Cardiac muscle cell (in vitro differentiated cells and primary cell): ENCODE measurements around the gene ZNF831. TPM values are rescaled to one million over a fixed set of nuclear protein-coding genes. Genes with fewer than 3 reads are reported as not detected.

ENCODE experiments used
- DNase-seq, 2 donors: peaks; one replicate each; pipeline versions ENCODE4 v3.0.0 to v3.0.0-alpha.2; 2010 to 2017; ENCODE audit warnings: low read depth in 1 of 2, low spot score in 1 of 2
- H3K27ac ChIP-seq: fragments of 200-600 bp; sonication (generic); 2 replicates; pipeline ENCODE4 v1.5.1; 2016
- H3K27me3 ChIP-seq: fragments of 200-600 bp; sonication (generic); 2 replicates; pipeline ENCODE4 v1.6.0; 2016; ENCODE audit warnings: control low read depth
- H3K36me3 ChIP-seq: fragments of 200-600 bp; sonication (generic); 2 replicates; pipeline ENCODE4 v1.5.1; 2016; ENCODE audit warnings: control low read depth
- H3K4me1 ChIP-seq: fragments of 200-600 bp; sonication (generic); 2 replicates; pipeline ENCODE4 v1.8.1; 2017; ENCODE audit warnings: low read depth, mild to moderate bottlenecking, mixed run types
- H3K4me3 ChIP-seq: fragments of 200-600 bp; sonication (generic); 2 replicates; pipeline ENCODE4 v1.5.1; 2016; ENCODE audit warnings: mild to moderate bottlenecking
- H3K9me3 ChIP-seq: fragments of 200-600 bp; sonication (generic); 2 replicates; pipeline ENCODE4 v1.5.1; 2017; ENCODE audit warnings: low read depth, mild to moderate bottlenecking, control low read depth
- CTCF ChIP-seq: IDR thresholded peaks from 2 replicates; pipeline ENCODE4 v1.5.1; 2012; ENCODE audit warnings: low read depth, mild to moderate bottlenecking, low read length
- polyA plus RNA-seq: library from polyadenylated mRNA; unstranded; fragments of >200 nt; fragmentation: Nextera tagmentation; extraction: Ambion mirVana; gene quantifications from 2 replicates; pipeline ENCODE4 v1.2.1, GENCODE V29; 2016
- total RNA-seq: library from RNA; depleted of rRNA; stranded (reverse); fragments of >200 nt; gene quantifications from 2 replicates; pipeline ENCODE4 v1.2.3, GENCODE V29; 2016

The ZNF831 gene
- total and polyA plus RNA-seq, 2 experiments from 2014 or later: not detected

GRCh38 chr20:59149678-59150504 is 13.7 kb upstream of the ZNF831 start:
- Histone ChIP-seq H3K36me3 (no peaks in the 10 kb centered on the region), H3K27ac (no peak overlapping the region), H3K27me3 (no peaks in the 10 kb centered on the region), H3K9me3 (no peaks in the 10 kb centered on the region), H3K4me3 (no peak overlapping the region), H3K4me1 (peaks cover 7% of the 10 kb centered on the region)
- no peak for TF ChIP-seq CTCF
- DNase-seq: no peak

GRCh38 chr20:59150821-59151251 is 12.8 kb upstream of the ZNF831 start:
- Histone ChIP-seq H3K27ac (no peak overlapping the region), H3K27me3 (no peaks in the 10 kb centered on the region), H3K4me3 (no peak overlapping the region), H3K4me1 (peaks cover 7% of the 10 kb centered on the region), H3K36me3 (no peaks in the 10 kb centered on the region), H3K9me3 (no peaks in the 10 kb centered on the region)
- TF ChIP-seq CTCF: no peak
- no peak for DNase-seq

- H3K9me3 ChIP-seq: no peaks in the 10 kb centered on the region
- DNase-seq: no peak
- no peaks in the 10 kb centered on the region for H3K36me3 ChIP-seq
- no peaks in the 10 kb centered on the region for H3K27me3 ChIP-seq
- H3K27ac ChIP-seq: no peak overlapping the region
- TF ChIP-seq CTCF: no peak
- H3K4me3 ChIP-seq: no peak overlapping the region
- peaks cover 7% of the 10 kb centered on the region for H3K4me1 ChIP-seq
Measured at GRCh38 chr20:59151391-59151790, 12.2 kb upstream of the ZNF831 start.

GRCh38 chr20:59151820-59152219 is 11.8 kb upstream of the ZNF831 start:
- H3K4me1 ChIP-seq: peaks cover 2% of the 10 kb centered on the region
- TF ChIP-seq CTCF: no peak
- H3K36me3 ChIP-seq: no peaks in the 10 kb centered on the region
- no peaks in the 10 kb centered on the region for H3K9me3 ChIP-seq
- DNase-seq: no peak
- H3K27ac ChIP-seq: no peak overlapping the region
- H3K27me3 ChIP-seq: no peaks in the 10 kb centered on the region
- H3K4me3 ChIP-seq: no peak overlapping the region

- Histone ChIP-seq H3K27ac (no peak overlapping the region), H3K36me3 (no peaks in the 10 kb centered on the region), H3K27me3 (no peaks in the 10 kb centered on the region), H3K4me3 (no peak overlapping the region), H3K9me3 (no peaks in the 10 kb centered on the region), H3K4me1 (no peaks in the 10 kb centered on the region)
- DNase-seq: no peak
- no peak for TF ChIP-seq CTCF
Measured at GRCh38 chr20:59152559-59153354, 10.9 kb upstream of the ZNF831 start.
